Lung (tissue), 12 donors: ENCODE data around the gene PDK2. TPM values are rescaled to one million over a fixed set of nuclear protein-coding genes. Genes with fewer than 3 reads are reported as not detected.

Experiments
- ATAC-seq: fragments of 200-7000 bp; cut with Tn5 transposase; one replicate; pipeline ENCODE4 v1.9.1; 2020; ENCODE audit warnings: moderate number of reproducible peaks; ENCODE audit not compliant: insufficient read depth, low FRiP score
- DNase-seq, 3 donors: peaks; one replicate each; pipeline ENCODE4 v3.0.0-alpha.2; 2013 to 2017
- H3K27ac ChIP-seq, 2 donors: one replicate each; pipeline ENCODE4 v1.5.1; 2013; ENCODE audit warnings: mild to moderate bottlenecking in 2 of 2, moderate library complexity in 2 of 2, control low read depth in 1 of 2, inconsistent platforms in 1 of 2, low read depth in 1 of 2, low read length in 1 of 2
- H3K27me3 ChIP-seq, 3 donors: one replicate each; pipeline ENCODE4 v1.5.1; 2013; ENCODE audit warnings: low read length in 2 of 3; ENCODE audit not compliant: control insufficient read depth in 3 of 3, insufficient read depth in 3 of 3
- H3K36me3 ChIP-seq, 4 donors: one replicate each; pipeline ENCODE4 v1.5.1; 2013; ENCODE audit warnings: low read length in 4 of 4, mild to moderate bottlenecking in 1 of 4, moderate library complexity in 1 of 4; ENCODE audit not compliant: control insufficient read depth in 4 of 4, insufficient read depth in 4 of 4
- H3K4me1 ChIP-seq, 5 donors: one replicate each; pipeline ENCODE4 v1.5.1; 2013; ENCODE audit warnings: low read length in 5 of 5, mild to moderate bottlenecking in 2 of 5, moderate library complexity in 1 of 5; ENCODE audit not compliant: control insufficient read depth in 5 of 5, insufficient read depth in 5 of 5
- H3K4me3 ChIP-seq: one replicate; pipeline ENCODE4 v1.5.1; 2013; ENCODE audit warnings: mild to moderate bottlenecking, control low read depth, moderate library complexity
- H3K9ac ChIP-seq, 2 donors: one replicate each; pipeline ENCODE4 v1.5.1; 2013; ENCODE audit warnings: low read length in 2 of 2, control low read depth in 1 of 2; ENCODE audit not compliant: insufficient read depth in 1 of 2
- H3K9me3 ChIP-seq, 4 donors: one replicate each; pipeline ENCODE4 v1.5.1; 2013; ENCODE audit warnings: low read length in 3 of 4, mild to moderate bottlenecking in 1 of 4, moderate library complexity in 1 of 4; ENCODE audit not compliant: control insufficient read depth in 4 of 4, insufficient read depth in 3 of 4
- WGBS, 2 donors: extraction: QIAGEN DNeasy Blood & Tissue Kit; methylation state at CpG; one replicate each; pipeline ENCODE4 v1.1.7; 2013; 5-methylcytosine and 5-hydroxymethylcytosine counted together
- polyA plus RNA-seq, 2 donors: library from polyadenylated mRNA; stranded (reverse); fragments of 200-250 nt; gene quantifications; one replicate each; pipeline ENCODE4 v1.2.1, GENCODE V29; 2013
- total RNA-seq, 2 donors: library from RNA; depleted of rRNA in 1 of 2; stranded (reverse); fragments of >200 nt in 1 of 2; gene quantifications; one replicate each; pipeline ENCODE4 v1.2.1, GENCODE V29; 2014 to 2021
- TF ChIP-seq, protein P1 (sequence below): IDR thresholded peaks from 2 replicates; pipeline ENCODE4 v1.5.1; 2012; ENCODE audit warnings: mild to moderate bottlenecking; ENCODE audit errors: control extremely low read depth, extremely low read depth
- donor health status: control.
- donor health status: control.
- donor health status: Bipolar disorder and iron deficiency.
- donor health status: healthy.
- donor health status: DM: yes; HTN: yes; CAD: no.

The PDK2 gene
- total and polyA plus RNA-seq, 4 donors: 10.0 to 27.8 (median 19.4) TPM

DNA sequence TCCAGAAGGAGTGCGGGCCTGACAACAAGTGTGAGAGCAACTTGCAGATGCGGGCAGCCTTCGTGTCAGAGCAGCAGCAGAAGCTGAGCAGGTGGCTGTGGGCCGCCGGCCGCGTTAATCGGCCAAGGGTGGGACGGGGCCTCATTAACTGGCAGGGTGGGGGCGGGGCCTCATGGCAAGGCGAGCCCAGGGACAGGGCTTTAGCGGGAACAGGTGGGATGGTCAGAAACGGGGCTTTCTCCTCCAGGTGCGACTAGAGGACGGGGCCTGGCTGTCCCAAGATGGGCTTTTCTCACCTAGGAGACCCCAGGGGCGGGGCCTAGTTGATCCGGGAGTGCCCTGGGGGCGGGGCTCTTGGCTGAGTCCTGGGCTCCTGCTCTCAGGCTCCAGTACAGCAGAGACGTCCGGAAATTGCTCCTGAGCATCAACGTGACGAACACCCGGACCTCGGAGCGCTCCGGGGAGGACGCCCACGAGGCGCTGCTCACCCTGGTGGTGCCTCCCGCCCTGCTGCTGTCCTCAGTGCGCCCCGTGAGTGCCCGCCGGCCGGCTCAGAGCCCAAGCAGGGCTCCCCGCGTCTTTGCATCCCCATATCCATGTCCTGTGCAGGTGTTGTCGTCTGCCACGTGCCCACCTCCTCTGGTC, 18.4 kb upstream of the PDK2 start:
- H3K9ac ChIP-seq: no peak overlapping the region
- H3K27me3 ChIP-seq: no peaks in the 10 kb centered on the region
- WGBS, 2 donors: 69 to 79% methylated on average over 39 of the region's 39 CpGs
- H3K4me1 ChIP-seq: no peaks in the 10 kb centered on the region
- H3K4me3 ChIP-seq: no peak overlapping the region
- TF ChIP-seq, protein P1, sequence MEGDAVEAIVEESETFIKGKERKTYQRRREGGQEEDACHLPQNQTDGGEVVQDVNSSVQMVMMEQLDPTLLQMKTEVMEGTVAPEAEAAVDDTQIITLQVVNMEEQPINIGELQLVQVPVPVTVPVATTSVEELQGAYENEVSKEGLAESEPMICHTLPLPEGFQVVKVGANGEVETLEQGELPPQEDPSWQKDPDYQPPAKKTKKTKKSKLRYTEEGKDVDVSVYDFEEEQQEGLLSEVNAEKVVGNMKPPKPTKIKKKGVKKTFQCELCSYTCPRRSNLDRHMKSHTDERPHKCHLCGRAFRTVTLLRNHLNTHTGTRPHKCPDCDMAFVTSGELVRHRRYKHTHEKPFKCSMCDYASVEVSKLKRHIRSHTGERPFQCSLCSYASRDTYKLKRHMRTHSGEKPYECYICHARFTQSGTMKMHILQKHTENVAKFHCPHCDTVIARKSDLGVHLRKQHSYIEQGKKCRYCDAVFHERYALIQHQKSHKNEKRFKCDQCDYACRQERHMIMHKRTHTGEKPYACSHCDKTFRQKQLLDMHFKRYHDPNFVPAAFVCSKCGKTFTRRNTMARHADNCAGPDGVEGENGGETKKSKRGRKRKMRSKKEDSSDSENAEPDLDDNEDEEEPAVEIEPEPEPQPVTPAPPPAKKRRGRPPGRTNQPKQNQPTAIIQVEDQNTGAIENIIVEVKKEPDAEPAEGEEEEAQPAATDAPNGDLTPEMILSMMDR: no peak
- no peak overlapping the region for H3K27ac ChIP-seq
- H3K36me3 ChIP-seq: peaks cover 0 to 88% (median 6%) of the 10 kb centered on the region in 4 donors
- ATAC-seq (no peak), DNase-seq (peak in 1 of 3 donors; percentile 35)
- peaks cover 0 to 2% (median 0%) of the 10 kb centered on the region in 4 donors for H3K9me3 ChIP-seq

DNA sequence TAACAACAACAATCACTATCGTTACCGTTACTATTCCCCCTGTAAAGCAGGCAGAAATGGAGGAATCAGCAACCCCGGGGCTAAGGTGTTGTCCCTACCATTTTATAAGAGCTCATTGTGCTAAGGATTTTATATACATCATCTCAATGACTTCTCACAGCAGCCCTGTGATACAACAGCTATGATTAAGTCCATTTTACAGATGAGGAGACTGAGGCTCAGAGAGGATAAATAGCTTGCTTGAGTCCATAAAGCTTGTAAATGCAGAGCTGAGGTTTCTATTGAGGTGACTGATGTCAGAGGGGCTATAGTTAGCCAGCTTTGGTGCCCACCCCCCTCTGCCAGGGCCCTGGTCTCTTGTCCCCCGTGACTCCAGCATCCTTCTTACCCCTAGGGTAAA, 16.7 kb upstream of the PDK2 start:
- no peak for ATAC-seq
- TF ChIP-seq, protein P1: no peak
- WGBS, 2 donors: 92 to 97% methylated on average over 4 of the region's 4 CpGs
- Histone ChIP-seq H3K9ac (no peak overlapping the region), H3K9me3 (no peaks in the 10 kb centered on the region), H3K36me3 (peaks cover 0 to 81% (median 6%) of the 10 kb centered on the region in 4 donors), H3K4me3 (no peak overlapping the region), H3K27me3 (no peaks in the 10 kb centered on the region), H3K4me1 (no peaks in the 10 kb centered on the region), H3K27ac (no peak overlapping the region)
- DNase-seq: no peak

GRCh38 chr17:50079334-50080095, 15.6 kb upstream of the PDK2 start:
- Histone ChIP-seq H3K9me3 (no peaks in the 10 kb centered on the region), H3K9ac (no peak overlapping the region), H3K27me3 (no peaks in the 10 kb centered on the region), H3K4me1 (no peaks in the 10 kb centered on the region), H3K36me3 (peaks cover 0 to 71% (median 4%) of the 10 kb centered on the region in 4 donors), H3K27ac (peak overlapping the region in 1 of 2 donors; percentile 4), H3K4me3 (no peak overlapping the region)
- WGBS, 2 donors: 72 to 76% methylated on average over 12 of the region's 12 CpGs
- ATAC-seq (no peak), DNase-seq (peak in 1 of 3 donors; percentile 14)
- TF ChIP-seq, protein P1: no peak
